Measurements from ENCODE around the gene RAD9A.
A peak's percentile ranks its signal among the peaks of the same experiment; 100 is the strongest.

The RAD9A gene

DNA sequence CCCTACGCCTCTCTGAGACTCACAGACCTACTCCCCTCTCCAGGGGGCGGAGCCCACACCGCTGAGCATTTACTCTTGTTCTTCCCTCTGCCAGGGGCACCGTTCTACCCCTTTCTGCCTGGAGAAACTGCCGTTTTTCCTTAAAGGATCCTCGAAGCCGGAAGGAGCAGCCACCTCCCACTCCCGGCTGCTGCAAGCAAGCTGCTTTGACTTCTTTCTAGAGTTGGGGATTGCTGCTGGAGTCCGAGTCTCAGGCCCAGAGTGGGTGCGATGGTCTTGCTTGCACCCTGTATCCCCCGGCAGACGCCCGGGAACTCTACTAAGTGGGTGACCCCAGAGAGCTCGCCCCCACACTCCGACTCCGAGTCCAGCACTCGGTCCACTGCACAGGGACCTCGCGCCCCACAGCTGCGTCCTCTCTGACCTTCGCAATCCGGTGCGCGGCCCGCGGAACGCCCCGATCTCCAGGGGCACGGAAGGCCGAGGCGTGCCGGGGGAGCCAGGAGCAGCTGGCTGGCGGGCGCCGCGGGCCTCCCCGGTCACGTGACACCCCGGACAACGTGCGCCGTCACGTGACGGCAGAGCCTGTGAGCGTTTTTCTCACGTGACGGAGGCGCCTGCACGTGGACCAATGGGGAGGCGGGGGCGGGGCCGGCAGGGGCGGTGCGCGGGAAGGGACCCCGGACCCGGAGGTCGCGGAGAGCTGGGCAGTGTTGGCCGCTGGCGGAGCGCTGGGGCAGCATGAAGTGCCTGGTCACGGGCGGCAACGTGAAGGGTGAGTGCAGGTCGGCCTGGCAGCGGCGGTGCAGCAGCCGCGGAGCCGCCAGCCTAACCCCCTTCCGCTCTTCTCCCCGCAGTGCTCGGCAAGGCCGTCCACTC, at the start of gene RAD9A:
TSS of gene RAD9A (plus strand) at position 683 of the 879 bp plus-strand sequence. CDS start at position 742, 59 bp downstream.
- DNase-seq: peak; percentile 92

DNA sequence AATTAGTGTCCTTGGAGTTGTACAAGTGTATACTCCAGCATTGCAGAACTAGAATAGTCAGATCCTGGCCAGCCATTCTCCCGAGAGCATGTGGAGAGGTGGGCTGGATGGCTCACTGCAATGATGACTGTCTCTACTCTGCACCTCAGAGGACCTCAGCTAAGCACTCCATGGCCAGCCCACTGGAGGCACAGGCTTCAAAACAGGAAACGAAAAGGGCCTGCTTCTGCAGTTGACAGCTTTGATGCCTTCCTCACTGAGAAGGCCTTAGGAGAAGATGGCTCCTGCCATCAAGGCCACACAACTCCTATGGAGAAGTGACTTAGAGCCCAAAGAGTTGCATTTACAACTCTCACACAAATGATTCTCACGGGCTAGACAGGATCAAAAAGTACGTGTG, 47.5 kb upstream of the RAD9A start:
- no peak for DNase-seq

- DNase-seq: no peak
These were observed 46.4 kb upstream of the RAD9A start for GRCh38 chr11:67345247-67345919.

DNA sequence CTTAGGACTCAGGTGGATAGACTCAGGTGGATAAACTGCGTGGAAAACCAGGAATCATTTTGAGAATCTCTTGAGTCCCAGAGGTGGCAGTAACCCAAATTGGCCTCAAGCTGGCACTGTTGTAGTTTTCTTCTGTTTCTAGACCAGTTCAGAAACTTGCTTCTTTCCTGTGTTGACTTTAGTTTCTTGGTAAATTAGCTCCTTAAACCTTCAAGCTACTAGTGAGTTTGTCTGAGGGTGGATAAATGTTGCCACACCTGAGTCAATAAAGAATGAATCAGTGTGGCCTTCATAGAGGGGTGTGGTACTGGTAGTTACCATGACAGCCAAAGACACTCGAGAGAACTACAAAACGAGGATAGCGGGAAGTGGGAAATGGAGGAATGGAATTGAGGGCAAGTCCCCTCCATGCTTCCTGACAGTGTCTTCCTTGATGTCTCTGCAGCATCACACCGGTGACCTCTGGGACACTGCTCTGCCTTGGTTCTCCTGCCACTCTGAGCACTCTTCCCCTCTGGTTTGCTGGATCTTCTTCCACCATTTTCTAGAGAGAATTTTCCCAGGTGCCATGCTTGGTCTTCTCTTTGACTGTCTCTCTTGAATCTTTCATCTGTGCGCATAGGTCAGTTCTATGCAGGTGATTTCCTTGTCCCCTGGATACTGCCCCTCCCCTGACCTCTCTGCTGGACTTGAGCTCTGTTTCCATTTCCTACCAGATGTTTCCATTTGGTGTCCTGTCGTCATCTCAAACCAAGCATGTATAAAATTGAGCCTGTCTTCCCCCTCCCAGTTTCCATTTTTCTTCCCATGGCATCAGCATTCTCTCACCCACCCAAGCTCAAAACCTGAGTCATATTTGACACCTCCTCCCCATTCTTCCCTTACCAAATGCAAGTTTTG, 45.6 kb upstream of the RAD9A start:
- DNase-seq: no peak

- no peak for DNase-seq
These were observed 43.6 kb upstream of the RAD9A start for GRCh38 chr11:67347964-67348749.

DNA sequence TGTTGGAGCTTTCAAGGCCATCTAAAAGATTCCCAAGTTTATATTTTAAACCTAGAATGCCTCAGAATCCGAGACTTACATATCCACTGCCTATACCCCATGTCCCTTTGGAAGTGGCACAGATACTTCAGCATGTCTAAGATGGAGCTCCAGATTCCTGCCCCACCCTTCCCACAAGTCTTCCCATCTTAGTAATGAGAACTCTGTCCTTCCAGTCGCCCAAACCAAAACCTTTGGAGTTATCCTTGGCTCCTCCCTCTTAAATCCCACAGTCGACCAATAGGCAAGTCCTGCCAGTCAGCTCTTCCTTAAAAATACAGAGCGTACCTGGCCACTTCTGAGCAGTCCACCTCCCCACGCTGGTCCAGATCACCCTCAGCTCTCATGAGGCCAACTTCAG, 42.8 kb upstream of the RAD9A start:
- no peak for DNase-seq

DNA sequence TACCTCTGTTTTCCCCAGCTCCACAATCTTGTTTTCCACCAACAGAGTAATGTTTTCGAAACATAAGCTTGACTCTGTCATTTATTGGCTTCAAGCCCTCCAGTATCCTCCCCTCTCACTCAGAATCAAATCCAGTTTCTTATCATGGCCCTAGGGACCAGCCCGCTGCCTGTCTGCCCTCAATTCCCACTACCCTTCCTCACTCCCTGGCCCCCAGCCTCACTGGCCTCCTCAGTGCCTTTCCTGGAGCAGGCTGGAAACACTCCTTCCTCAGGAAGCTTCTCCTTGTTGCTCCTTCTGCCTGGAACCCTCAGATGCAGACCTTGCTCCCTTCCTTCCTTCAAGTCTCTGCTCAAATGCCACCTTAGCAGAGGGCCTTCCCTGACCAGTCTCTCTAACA, 42.3 kb upstream of the RAD9A start:
- no peak for DNase-seq

DNA sequence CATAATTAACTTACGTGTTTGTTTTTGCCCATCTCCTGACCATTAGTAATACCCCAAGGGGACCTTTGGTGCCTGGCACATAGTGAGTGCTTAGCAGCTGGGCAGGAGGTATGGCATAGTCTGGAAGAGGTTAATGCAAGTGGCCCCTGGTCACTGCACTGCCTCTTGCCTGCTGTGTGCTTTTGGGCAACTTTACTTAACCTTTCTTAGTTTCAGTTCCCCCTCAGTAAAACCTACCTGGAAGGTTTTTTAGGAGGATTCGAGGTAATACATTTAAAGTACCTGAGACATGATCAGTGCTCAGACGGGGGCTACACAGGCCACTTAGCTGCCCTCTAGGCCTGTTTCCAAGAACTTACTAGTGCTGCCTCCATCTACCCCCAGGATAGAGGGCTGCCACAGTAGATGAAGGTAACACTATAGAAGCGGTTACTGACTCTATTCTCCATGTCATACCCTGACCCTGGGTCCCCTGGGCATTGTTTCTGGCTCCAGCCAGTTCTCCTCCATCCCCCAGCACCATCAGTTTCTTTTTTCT, 41.8 kb upstream of the RAD9A start:
- no peak for DNase-seq

DNA sequence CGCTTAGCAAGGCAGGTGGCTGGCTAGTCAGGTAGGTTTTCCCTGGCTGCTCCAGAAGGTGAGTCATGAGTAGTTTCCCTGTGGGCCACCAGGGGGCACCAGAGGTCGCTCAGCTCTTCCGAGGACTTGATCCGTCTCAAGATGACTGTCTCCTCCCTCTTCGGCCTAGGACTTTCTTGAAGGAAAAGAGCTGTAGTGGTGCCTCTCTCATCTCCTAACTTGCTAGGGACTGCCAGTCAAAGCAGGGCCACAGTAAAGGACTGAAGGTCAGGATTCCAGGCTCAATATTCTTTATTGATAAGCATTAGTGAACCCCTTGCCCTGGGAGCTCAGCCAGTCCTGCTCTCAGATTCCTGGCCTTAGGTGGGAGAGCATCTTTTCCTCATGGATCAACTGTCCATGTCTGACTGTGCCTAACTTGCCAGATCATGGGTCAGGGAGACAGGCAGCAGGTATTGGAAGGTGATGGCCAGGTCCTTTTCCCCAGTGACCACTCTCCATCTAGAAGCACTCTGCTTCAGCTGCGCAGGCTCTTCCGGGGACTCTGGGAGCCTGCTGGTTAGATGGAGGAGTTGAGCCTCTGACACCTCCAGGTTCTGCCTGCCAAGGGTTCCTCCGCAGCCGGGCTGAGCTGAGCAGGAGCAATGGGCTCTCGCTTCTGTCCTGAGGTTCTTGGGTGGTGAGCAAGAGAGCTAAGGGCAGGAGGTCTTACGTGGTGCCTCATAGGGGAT, 40.3 kb upstream of the RAD9A start:
- peak; percentile 64 for DNase-seq

DNA sequence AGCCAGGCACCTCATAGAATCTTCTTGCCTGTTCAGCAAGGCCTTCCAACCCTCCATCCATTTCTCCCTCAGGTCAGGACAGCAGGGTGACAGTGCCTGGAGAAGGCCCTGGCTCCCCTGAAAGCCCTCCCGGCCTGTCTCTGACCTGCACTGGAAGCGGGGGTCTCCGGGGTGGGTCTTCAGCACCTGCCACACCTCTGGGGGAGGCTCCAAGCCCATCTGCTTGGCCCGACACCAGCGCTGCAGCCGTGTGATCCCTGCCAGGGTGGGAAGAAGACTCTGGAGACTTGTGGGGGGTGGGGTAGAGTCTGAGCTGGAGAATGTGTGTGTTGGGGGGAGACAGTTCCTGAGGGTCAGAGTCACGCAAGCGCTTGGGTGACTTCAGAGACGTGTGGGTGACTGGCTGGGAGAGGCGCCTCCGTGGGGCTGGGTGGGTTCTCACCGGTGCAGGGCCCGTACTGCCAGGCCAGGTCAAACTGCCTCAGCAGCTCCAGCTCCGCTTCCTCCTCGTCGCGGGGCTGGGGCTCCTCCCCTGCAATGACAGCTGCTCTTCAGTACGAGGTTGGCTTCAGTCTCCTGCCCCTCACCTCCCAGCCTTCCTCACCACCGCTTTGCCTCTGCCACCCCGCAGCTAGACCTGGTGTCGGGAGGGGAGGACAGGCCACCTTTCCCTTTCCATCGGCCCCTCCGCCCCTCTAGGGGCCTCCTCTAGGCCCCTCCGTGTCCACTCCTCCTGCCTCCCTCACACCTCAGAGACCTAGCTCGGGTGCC, 39.1 kb upstream of the RAD9A start:
- DNase-seq: no peak

DNA sequence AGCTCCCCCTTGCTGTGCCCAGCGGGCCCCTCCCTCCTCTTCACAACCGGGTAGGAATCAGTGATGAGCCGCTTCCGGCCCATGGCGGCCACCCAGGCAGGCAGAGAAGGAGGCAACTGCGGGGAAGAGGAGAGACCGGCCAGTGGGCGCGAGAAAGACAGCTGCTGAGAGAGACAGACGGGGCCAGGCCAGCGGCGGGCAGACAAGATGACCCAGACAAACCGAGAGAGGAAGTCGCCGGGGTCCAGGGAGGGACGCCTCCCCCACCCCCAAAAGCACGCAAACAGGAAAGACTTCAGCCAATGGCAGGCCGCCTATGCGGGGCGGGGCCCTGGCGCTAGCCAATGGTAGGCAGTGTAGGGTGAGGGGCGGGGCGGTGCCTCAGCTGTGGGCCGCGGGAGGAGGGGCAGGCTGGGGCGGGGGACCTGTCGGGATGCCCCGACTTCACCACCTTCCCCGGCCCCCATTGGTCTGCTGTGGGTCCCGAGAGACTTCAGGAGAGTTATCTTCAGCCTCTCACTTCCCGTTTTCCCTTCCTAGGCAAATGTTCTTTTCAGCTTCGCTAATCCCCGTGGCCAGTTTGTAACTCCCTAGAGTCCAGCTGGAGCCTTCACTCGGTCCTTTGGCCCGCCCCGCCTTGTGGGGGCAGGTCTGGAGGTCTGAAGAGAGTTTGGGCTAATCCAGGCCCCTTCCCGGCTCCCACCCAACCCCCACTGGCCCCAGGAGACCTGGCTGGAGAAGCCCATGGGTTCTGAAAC, 38.3 kb upstream of the RAD9A start, which contains the start of gene POLD4:
TSS of gene POLD4 (minus strand) at position 230 of the 758 bp plus-strand sequence. CDS start at position 83, 147 bp downstream.
- DNase-seq: peak; percentile 97

- DNase-seq: no peak
These were observed 37.4 kb upstream of the RAD9A start for GRCh38 chr11:67354075-67355022.

DNA sequence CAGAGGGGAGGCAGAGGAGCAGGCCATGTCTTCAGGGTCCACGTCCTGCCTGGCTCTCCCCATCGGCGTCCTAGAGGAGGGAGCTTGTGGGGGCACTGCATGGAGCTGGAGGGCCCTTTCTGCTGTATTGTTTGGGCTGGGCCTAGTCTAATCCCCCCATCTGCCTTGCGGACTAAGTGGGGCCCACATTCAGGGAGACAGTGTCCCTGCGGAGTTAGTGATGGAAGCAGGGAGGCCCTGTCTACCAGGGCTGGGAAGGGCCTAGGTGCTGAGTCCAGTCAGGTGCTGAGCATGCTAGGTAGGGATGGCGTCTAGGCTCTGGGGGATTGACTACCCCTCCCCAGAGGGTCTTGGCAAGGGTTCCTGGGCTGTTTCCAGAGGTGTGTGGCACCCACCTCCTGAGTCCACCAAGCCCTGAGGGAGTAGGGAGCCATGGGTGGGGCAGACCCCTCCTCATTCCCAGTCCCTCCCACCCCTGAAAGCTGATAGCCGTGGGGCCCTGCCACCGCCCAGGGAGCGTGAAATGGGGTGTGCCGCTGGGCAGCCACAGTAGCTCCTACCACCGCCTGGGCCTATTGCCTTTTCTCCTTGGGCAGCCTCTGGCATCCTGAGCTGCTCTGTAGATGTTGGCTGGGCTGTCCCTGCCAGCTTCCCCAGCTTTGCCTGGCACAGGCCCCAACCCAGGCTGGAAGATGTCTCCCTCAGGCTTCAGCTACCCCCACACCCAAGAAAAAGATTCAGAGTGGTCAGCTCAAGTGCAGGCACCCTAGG, 36.6 kb upstream of the RAD9A start:
- DNase-seq: no peak

GRCh38 chr11:67355794-67356386, 35.9 kb upstream of the RAD9A start:
- no peak for DNase-seq

DNA sequence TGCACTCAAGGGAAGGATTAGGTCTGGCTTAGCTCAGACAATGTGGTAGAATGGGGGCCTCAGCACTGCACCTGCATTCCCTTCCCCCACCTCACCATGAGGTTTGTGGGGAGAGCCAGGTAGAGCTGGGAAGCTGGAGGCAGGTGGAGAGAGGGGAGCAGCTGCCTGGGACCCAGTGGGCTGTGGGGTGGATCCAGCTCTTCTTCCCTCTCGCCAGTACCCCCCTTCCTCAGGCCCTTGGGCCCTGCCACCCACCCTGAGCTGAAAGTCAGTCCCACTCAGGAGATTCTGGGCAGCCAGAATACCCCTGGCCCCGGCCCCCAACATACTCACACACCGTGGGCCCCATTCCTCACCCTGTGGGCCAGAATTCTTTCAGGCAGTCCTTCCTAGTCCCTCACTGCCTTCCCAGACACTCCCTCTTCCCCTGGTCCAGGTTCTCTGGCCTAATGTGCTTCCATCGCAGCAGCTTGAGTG, 35.4 kb upstream of the RAD9A start:
- DNase-seq: no peak

GRCh38 chr11:67356864-67357561, 34.8 kb upstream of the RAD9A start:
- peak; percentile 70 for DNase-seq

Measured in activated naive CD4-positive, alpha-beta T cell treated with Interleukin-2 at 50 U/mL for 16 hours (primary cell).